HEK293 (cell line): ENCODE data around the gene HDAC2.

Experiments used
- CTCF ChIA-PET: fragments of 350-600 bp; formaldehyde crosslinking; extraction: SDS; loops from one replicate; lab custom pipeline; 2021; ENCODE audit warnings: antibody characterized with exemption; lab: Yijun Ruan, JAX
- POLR2A ChIA-PET: fragments of 300-600 bp; formaldehyde crosslinking; extraction: SDS; loops from one replicate; lab custom pipeline; 2020; ENCODE audit warnings: antibody characterized with exemption, inconsistent platforms; lab: Yijun Ruan, JAX
- H3K27ac ChIP-seq: fragments of 200-500 bp; sonication (Bioruptor generic); 2 replicates; pipeline ENCODE4 v1.5.1; 2014; ENCODE audit warnings: low read depth, low read length, control low read depth, inconsistent platforms; ENCODE audit errors: extremely low read depth
- H3K36me3 ChIP-seq, 2 experiments: fragments of 200-500 bp in 1 of 2; sonication (Bioruptor generic) in 1 of 2; 1 replicate in 1 of 2; 2 replicates in 1 of 2; pipeline ENCODE4 v1.5.1; 2014 to 2017; ENCODE audit warnings: inconsistent platforms in 2 of 2, low read length in 2 of 2; ENCODE audit not compliant: control insufficient read depth in 2 of 2, insufficient read depth in 1 of 2
- H3K4me1 ChIP-seq: fragments of 200-500 bp; sonication (Bioruptor generic); 2 replicates; pipeline ENCODE4 v1.5.1; 2014; ENCODE audit warnings: mild to moderate bottlenecking, low read length, inconsistent platforms; ENCODE audit not compliant: control insufficient read depth, insufficient read depth
- H3K4me3 ChIP-seq: 2 replicates; pipeline ENCODE4 v1.5.1; 2011; ENCODE audit warnings: low read depth, mild to moderate bottlenecking, control low read depth, low read length, moderate library complexity
- H3K9me3 ChIP-seq: fragments of 200-500 bp; sonication (Bioruptor generic); 2 replicates; pipeline ENCODE4 v1.5.1; 2014; ENCODE audit warnings: low read depth, low read length, inconsistent platforms; ENCODE audit not compliant: control insufficient read depth, insufficient read depth
- GLI2 ChIP-seq: fragments of 450-650 bp; formaldehyde crosslinking; IDR thresholded peaks from 2 replicates; pipeline ENCODE4; 2017; ENCODE audit warnings: missing biosample characterization, missing genetic modification characterization, low read depth, borderline replicate concordance
- GLIS1 ChIP-seq: fragments of 450-650 bp; formaldehyde crosslinking; IDR thresholded peaks from 2 replicates; pipeline ENCODE4 v1.5.1; 2016; ENCODE audit warnings: missing biosample characterization, missing genetic modification characterization
- HOXD13 ChIP-seq: sonication (generic); formaldehyde crosslinking; IDR thresholded peaks from 2 replicates; pipeline ENCODE4 v1.8.0; 2022; ENCODE audit warnings: missing genetic modification reagents, borderline replicate concordance
- MZF1 ChIP-seq: fragments of 450-650 bp; formaldehyde crosslinking; IDR thresholded peaks from 2 replicates; pipeline ENCODE4 v1.5.1; 2017; ENCODE audit warnings: missing biosample characterization, missing genetic modification characterization, borderline replicate concordance
- OVOL3 ChIP-seq: fragments of 450-650 bp; formaldehyde crosslinking; IDR thresholded peaks from 2 replicates; pipeline ENCODE4 v1.5.1; 2016; ENCODE audit warnings: missing biosample characterization, missing genetic modification characterization
- TCF7L2 ChIP-seq: IDR thresholded peaks from 2 replicates; pipeline ENCODE4 v1.6.1; 2011; ENCODE audit warnings: low read depth, mild to moderate bottlenecking, inconsistent platforms, low read length, moderate library complexity, borderline replicate concordance
- WT1 ChIP-seq: fragments of 450-650 bp; formaldehyde crosslinking; IDR thresholded peaks from 2 replicates; pipeline ENCODE4 v1.5.1; 2016; ENCODE audit warnings: missing biosample characterization, missing genetic modification characterization
- ZBTB7A ChIP-seq: fragments of 450-650 bp; formaldehyde crosslinking; IDR thresholded peaks from 2 replicates; pipeline ENCODE4 v1.5.1; 2016; ENCODE audit warnings: low read depth, missing biosample characterization, missing genetic modification characterization
- ZFHX2 ChIP-seq: fragments of 450-650 bp; formaldehyde crosslinking; conservative IDR thresholded peaks from 2 replicates; pipeline ENCODE4 v1.5.1; 2016; ENCODE audit warnings: missing biosample characterization, missing genetic modification characterization
- ZFP69B ChIP-seq: fragments of 450-650 bp; formaldehyde crosslinking; IDR thresholded peaks from 2 replicates; pipeline ENCODE4 v1.5.1; 2016; ENCODE audit warnings: missing biosample characterization, missing genetic modification characterization
- ZNF140 ChIP-seq: fragments of 450-650 bp; formaldehyde crosslinking; IDR thresholded peaks from 2 replicates; pipeline ENCODE4 v1.5.1; 2016; ENCODE audit warnings: missing biosample characterization, missing genetic modification characterization
- ZNF155 ChIP-seq: fragments of 450-650 bp; formaldehyde crosslinking; IDR thresholded peaks from 2 replicates; pipeline ENCODE4 v1.5.1; 2016; ENCODE audit warnings: missing biosample characterization, missing genetic modification characterization
- ZNF23 ChIP-seq: fragments of 450-650 bp; formaldehyde crosslinking; IDR thresholded peaks from 2 replicates; pipeline ENCODE4 v1.5.1; 2016; ENCODE audit warnings: missing biosample characterization, missing genetic modification characterization, borderline replicate concordance
- ZNF24 ChIP-seq: fragments of 450-650 bp; formaldehyde crosslinking; IDR thresholded peaks from 2 replicates; pipeline ENCODE4 v1.5.1; 2016; ENCODE audit warnings: missing biosample characterization, missing genetic modification characterization
- ZNF274 ChIP-seq, 2 experiments: fragments of 200-500 bp in 1 of 2; fragments of 450-650 bp in 1 of 2; sonication (Bioruptor generic) in 1 of 2; formaldehyde crosslinking in 1 of 2; IDR thresholded peaks; 2 replicates each; pipeline versions ENCODE4 v1.5.1 to v1.6.1; 2014 to 2016; ENCODE audit warnings: borderline replicate concordance in 1 of 2, inconsistent platforms in 1 of 2, low read length in 1 of 2, missing biosample characterization in 1 of 2, missing genetic modification characterization in 1 of 2
- ZNF394 ChIP-seq: fragments of 450-650 bp; formaldehyde crosslinking; IDR thresholded peaks from 2 replicates; pipeline ENCODE4 v1.5.1; 2016; ENCODE audit warnings: missing biosample characterization, missing genetic modification characterization, mild to moderate bottlenecking, moderate library complexity, borderline replicate concordance
- ZNF416 ChIP-seq: fragments of 450-650 bp; formaldehyde crosslinking; IDR thresholded peaks from 2 replicates; pipeline ENCODE4 v1.5.1; 2016; ENCODE audit warnings: missing biosample characterization, missing genetic modification characterization
- ZNF571 ChIP-seq: fragments of 450-650 bp; formaldehyde crosslinking; IDR thresholded peaks from 2 replicates; pipeline ENCODE4 v1.5.0; 2017; ENCODE audit warnings: missing biosample characterization, missing genetic modification characterization
- ZNF585B ChIP-seq: fragments of 450-650 bp; formaldehyde crosslinking; IDR thresholded peaks from 2 replicates; pipeline ENCODE4 v1.5.1; 2016; ENCODE audit warnings: missing biosample characterization, missing genetic modification characterization
- ZNF660 ChIP-seq: fragments of 450-650 bp; IDR thresholded peaks from 2 replicates; pipeline ENCODE4 v1.5.1; 2018; ENCODE audit warnings: missing biosample characterization, mild to moderate bottlenecking, missing genetic modification characterization
- ZNF843 ChIP-seq: fragments of 450-650 bp; formaldehyde crosslinking; IDR thresholded peaks from 2 replicates; pipeline ENCODE4 v1.5.1; 2016; ENCODE audit warnings: missing biosample characterization, missing genetic modification characterization
- ZSCAN30 ChIP-seq: fragments of 450-650 bp; IDR thresholded peaks from 2 replicates; pipeline ENCODE4 v1.5.1; 2018; ENCODE audit warnings: missing biosample characterization, mild to moderate bottlenecking, missing genetic modification characterization, moderate library complexity
- TF ChIP-seq, protein P1 (sequence below): fragments of 450-650 bp; formaldehyde crosslinking; IDR thresholded peaks from 2 replicates; pipeline ENCODE4 v1.5.1; 2016; ENCODE audit warnings: missing biosample characterization, missing genetic modification characterization
- TF ChIP-seq, protein P2 (sequence below): fragments of 450-650 bp; formaldehyde crosslinking; IDR thresholded peaks from 2 replicates; pipeline ENCODE4 v1.5.1; 2017; ENCODE audit warnings: missing biosample characterization, missing genetic modification characterization
- TF ChIP-seq, protein P3 (sequence below): fragments of 450-650 bp; formaldehyde crosslinking; IDR thresholded peaks from 2 replicates; pipeline ENCODE4 v1.5.1; 2016; ENCODE audit warnings: missing biosample characterization, missing genetic modification characterization
- TF ChIP-seq, protein P4 (sequence below): fragments of 450-650 bp; formaldehyde crosslinking; IDR thresholded peaks from 2 replicates; pipeline ENCODE4 v1.5.1; 2016; ENCODE audit warnings: missing biosample characterization, missing genetic modification characterization
- TF ChIP-seq, protein P5 (sequence below): fragments of 450-650 bp; formaldehyde crosslinking; IDR thresholded peaks from 2 replicates; pipeline ENCODE4 v1.5.0; 2017; ENCODE audit warnings: missing biosample characterization, missing genetic modification characterization, borderline replicate concordance

Gene HDAC2

DNA sequence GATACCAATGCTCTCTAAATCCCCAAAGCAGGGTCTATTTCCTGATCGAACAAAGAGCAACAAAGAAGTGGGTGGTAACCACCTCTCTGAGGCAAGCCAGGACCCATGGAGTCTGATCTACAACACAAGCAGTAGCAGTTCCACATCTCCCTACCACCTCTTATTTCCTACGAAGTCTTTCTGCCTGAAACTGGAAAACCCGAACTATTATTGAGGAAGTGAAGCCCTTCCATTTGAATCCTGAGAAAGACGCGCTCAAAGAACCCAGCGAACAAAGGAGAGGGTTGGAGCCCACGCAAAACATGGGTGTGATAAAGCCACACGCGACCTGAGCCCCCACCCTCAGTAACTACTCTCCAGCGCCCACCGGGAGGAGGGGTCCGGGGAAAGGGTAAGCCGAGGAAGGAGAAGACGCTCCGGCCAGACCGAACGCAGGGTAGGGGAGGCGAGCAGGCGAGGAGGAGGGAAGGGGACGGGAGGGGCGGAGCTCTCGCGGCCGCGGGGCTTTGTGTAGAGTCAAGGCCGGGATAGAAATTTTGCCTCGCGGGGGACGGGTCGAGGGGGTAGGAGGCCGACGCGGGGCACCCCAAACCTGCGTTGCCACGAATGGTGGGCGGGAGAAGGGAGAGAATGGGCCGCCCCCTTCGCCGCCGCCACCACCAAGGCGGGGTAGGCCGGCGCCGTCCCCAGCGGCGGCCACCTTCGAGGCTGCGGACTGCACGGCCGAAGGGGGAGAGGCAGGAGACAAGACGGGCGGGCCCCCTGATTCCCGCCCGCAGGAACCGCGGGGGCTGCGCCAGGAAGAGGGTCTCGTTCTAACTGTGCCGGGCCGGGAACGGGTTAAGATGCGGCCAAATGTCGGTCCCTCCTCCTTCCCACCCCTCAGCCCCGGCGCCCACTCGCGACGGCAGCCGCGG lies 802 bp downstream of the HDAC2 start:
- Histone ChIP-seq H3K4me1 (peaks cover 9% of the 10 kb centered on the region), H3K9me3 (no peaks in the 10 kb centered on the region), H3K27ac (peak overlapping the region; percentile 90), H3K4me3 (peak overlapping the region; percentile 96), H3K36me3 (no peaks in the 10 kb centered on the region)
- ChIA-PET CTCF (interaction anchor here (0.6 to 1.4 kb wide), 3 partner anchors 10 to 1603 kb away, joined by 3 read pairs; no protein-coding TSS in a partner anchor), POLR2A (interaction anchor here (1.1 to 1.4 kb wide), 3 partner anchors 9 to 15 kb away, joined by 3 to 7 read pairs (median 4); no protein-coding TSS in a partner anchor)
- TF ChIP-seq ZSCAN30 (0 out of 2 replicates have a peak, but pooled peaks have one; percentile 31), ZNF274 (IDR thresholded peaks at IDR 0.05; ENCODE audit: low read length) (no peak), ZNF274 (tag by site-specific recombination; IDR thresholded peaks at IDR 0.05; ENCODE audit: borderline replicate concordance) (no peak), ZNF394 (tag by site-specific recombination) (no peak), ZFHX2 (tag by site-specific recombination) (peak; percentile 45; the same call in 1 of the 2 replicates), ZNF155 (no peak), WT1 (no peak), TCF7L2 (no peak), ZNF24 (no peak), ZFP69B (tag by site-specific recombination) (no peak), ZBTB7A (no peak), ZNF843 (tag by site-specific recombination) (no peak), ZNF140 (tag by site-specific recombination) (no peak), ZNF23 (tag by site-specific recombination) (no peak), GLI2 (tag by site-specific recombination) (no peak), MZF1 (tag by site-specific recombination) (0 out of 2 replicates have a peak, but pooled peaks have one; percentile 24), HOXD13 (no peak), ZNF416 (tag by site-specific recombination) (no peak), OVOL3 (no peak), GLIS1 (tag by site-specific recombination) (peak; percentile 42; the same call in 1 of the 2 replicates), ZNF660 (tag by site-specific recombination) (no peak; the same call in 1 of the 2 replicates), ZNF571 (tag by site-specific recombination) (no peak), ZNF585B (tag by site-specific recombination) (no peak)
- TF ChIP-seq, protein P1, sequence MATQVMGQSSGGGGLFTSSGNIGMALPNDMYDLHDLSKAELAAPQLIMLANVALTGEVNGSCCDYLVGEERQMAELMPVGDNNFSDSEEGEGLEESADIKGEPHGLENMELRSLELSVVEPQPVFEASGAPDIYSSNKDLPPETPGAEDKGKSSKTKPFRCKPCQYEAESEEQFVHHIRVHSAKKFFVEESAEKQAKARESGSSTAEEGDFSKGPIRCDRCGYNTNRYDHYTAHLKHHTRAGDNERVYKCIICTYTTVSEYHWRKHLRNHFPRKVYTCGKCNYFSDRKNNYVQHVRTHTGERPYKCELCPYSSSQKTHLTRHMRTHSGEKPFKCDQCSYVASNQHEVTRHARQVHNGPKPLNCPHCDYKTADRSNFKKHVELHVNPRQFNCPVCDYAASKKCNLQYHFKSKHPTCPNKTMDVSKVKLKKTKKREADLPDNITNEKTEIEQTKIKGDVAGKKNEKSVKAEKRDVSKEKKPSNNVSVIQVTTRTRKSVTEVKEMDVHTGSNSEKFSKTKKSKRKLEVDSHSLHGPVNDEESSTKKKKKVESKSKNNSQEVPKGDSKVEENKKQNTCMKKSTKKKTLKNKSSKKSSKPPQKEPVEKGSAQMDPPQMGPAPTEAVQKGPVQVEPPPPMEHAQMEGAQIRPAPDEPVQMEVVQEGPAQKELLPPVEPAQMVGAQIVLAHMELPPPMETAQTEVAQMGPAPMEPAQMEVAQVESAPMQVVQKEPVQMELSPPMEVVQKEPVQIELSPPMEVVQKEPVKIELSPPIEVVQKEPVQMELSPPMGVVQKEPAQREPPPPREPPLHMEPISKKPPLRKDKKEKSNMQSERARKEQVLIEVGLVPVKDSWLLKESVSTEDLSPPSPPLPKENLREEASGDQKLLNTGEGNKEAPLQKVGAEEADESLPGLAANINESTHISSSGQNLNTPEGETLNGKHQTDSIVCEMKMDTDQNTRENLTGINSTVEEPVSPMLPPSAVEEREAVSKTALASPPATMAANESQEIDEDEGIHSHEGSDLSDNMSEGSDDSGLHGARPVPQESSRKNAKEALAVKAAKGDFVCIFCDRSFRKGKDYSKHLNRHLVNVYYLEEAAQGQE, result no peak
- TF ChIP-seq, protein P2, sequence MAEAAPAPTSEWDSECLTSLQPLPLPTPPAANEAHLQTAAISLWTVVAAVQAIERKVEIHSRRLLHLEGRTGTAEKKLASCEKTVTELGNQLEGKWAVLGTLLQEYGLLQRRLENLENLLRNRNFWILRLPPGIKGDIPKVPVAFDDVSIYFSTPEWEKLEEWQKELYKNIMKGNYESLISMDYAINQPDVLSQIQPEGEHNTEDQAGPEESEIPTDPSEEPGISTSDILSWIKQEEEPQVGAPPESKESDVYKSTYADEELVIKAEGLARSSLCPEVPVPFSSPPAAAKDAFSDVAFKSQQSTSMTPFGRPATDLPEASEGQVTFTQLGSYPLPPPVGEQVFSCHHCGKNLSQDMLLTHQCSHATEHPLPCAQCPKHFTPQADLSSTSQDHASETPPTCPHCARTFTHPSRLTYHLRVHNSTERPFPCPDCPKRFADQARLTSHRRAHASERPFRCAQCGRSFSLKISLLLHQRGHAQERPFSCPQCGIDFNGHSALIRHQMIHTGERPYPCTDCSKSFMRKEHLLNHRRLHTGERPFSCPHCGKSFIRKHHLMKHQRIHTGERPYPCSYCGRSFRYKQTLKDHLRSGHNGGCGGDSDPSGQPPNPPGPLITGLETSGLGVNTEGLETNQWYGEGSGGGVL (tag by site-specific recombination), result no peak
- TF ChIP-seq, protein P3, sequence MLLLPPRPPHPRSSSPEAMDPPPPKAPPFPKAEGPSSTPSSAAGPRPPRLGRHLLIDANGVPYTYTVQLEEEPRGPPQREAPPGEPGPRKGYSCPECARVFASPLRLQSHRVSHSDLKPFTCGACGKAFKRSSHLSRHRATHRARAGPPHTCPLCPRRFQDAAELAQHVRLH (tag by site-specific recombination), result no peak
- TF ChIP-seq, protein P4, sequence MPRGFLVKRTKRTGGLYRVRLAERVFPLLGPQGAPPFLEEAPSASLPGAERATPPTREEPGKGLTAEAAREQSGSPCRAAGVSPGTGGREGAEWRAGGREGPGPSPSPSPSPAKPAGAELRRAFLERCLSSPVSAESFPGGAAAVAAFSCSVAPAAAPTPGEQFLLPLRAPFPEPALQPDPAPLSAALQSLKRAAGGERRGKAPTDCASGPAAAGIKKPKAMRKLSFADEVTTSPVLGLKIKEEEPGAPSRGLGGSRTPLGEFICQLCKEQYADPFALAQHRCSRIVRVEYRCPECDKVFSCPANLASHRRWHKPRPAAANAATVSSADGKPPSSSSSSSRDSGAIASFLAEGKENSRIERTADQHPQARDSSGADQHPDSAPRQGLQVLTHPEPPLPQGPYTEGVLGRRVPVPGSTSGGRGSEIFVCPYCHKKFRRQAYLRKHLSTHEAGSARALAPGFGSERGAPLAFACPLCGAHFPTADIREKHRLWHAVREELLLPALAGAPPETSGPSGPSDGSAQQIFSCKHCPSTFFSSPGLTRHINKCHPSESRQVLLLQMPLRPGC, result no peak
- TF ChIP-seq, protein P5, sequence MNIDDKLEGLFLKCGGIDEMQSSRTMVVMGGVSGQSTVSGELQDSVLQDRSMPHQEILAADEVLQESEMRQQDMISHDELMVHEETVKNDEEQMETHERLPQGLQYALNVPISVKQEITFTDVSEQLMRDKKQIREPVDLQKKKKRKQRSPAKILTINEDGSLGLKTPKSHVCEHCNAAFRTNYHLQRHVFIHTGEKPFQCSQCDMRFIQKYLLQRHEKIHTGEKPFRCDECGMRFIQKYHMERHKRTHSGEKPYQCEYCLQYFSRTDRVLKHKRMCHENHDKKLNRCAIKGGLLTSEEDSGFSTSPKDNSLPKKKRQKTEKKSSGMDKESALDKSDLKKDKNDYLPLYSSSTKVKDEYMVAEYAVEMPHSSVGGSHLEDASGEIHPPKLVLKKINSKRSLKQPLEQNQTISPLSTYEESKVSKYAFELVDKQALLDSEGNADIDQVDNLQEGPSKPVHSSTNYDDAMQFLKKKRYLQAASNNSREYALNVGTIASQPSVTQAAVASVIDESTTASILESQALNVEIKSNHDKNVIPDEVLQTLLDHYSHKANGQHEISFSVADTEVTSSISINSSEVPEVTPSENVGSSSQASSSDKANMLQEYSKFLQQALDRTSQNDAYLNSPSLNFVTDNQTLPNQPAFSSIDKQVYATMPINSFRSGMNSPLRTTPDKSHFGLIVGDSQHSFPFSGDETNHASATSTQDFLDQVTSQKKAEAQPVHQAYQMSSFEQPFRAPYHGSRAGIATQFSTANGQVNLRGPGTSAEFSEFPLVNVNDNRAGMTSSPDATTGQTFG (tag by site-specific recombination), result no peak
